Large intestine (tissue), 3 donors: ENCODE measurements around the gene CPNE4. TPM values are rescaled to one million over a fixed set of nuclear protein-coding genes. Genes with fewer than 3 reads are reported as not detected.

Experiments
- DNase-seq, 2 donors: peaks; one replicate each; pipeline versions ENCODE4 v3.0.0 to v3.0.0-alpha.2; 2013
- H3K27ac ChIP-seq: one replicate; pipeline ENCODE4 v1.5.1; 2013; ENCODE audit warnings: low read length
- H3K27me3 ChIP-seq: 2 replicates; pipeline ENCODE4 v1.6.1; 2013; ENCODE audit warnings: low read length; ENCODE audit not compliant: control insufficient read depth, insufficient read depth
- H3K36me3 ChIP-seq: 2 replicates; pipeline ENCODE4 v1.6.1; 2013; ENCODE audit warnings: low read length; ENCODE audit not compliant: control insufficient read depth, insufficient read depth
- H3K4me1 ChIP-seq: one replicate; pipeline ENCODE4 v1.6.1; 2013; ENCODE audit warnings: low read length; ENCODE audit not compliant: control insufficient read depth, insufficient read depth
- H3K4me3 ChIP-seq: one replicate; pipeline ENCODE4 v1.5.1; 2013; ENCODE audit warnings: low read length
- H3K9me3 ChIP-seq: one replicate; pipeline ENCODE4 v1.6.1; 2013; ENCODE audit warnings: mild to moderate bottlenecking, low read depth, low read length, moderate library complexity; ENCODE audit not compliant: control insufficient read depth
- whole genome bisulfite sequencing: methylation state at CpG from one replicate; pipeline ENCODE4 v1.1.5; 2013; ENCODE audit warnings: low lambda C conversion rate; ENCODE audit not compliant: insufficient coverage; 5-methylcytosine and 5-hydroxymethylcytosine counted together
- polyA plus RNA-seq: library from polyadenylated mRNA; unstranded; fragments of 120-200 nt; gene quantifications from one replicate; pipeline ENCODE4 v1.2.1, GENCODE V29; 2013

CPNE4 gene
- polyA plus RNA-seq, 1 donor, result 2.9 TPM

- H3K27ac ChIP-seq, result no peak overlapping the region
- H3K4me1 ChIP-seq, result no peaks in the 10 kb centered on the region
- H3K27me3 ChIP-seq, result no peaks in the 10 kb centered on the region
- no peak overlapping the region for H3K4me3 ChIP-seq
- H3K9me3 ChIP-seq, result no peaks in the 10 kb centered on the region
- no peak for DNase-seq
- H3K36me3 ChIP-seq, result no peaks in the 10 kb centered on the region
- WGBS, result 89% methylated on average over 3 of the region's 3 CpGs
These were observed 17.7 kb downstream of the CPNE4 start for GRCh38 chr3:132017137-132017536.

GRCh38 chr3:132016061-132017041 is 18.5 kb downstream of the CPNE4 start:
- H3K27me3 ChIP-seq, result no peaks in the 10 kb centered on the region
- no peaks in the 10 kb centered on the region for H3K9me3 ChIP-seq
- no peaks in the 10 kb centered on the region for H3K36me3 ChIP-seq
- no peak overlapping the region for H3K4me3 ChIP-seq
- no peak overlapping the region for H3K27ac ChIP-seq
- H3K4me1 ChIP-seq, result no peaks in the 10 kb centered on the region
- WGBS, result 92% methylated on average over 2 of the region's 7 CpGs
- no peak for DNase-seq

- WGBS, result no CpG with 5 or more reads among the region's 3 CpGs
- Histone ChIP-seq H3K27ac (no peak overlapping the region), H3K36me3 (no peaks in the 10 kb centered on the region), H3K4me1 (no peaks in the 10 kb centered on the region), H3K9me3 (no peaks in the 10 kb centered on the region), H3K4me3 (no peak overlapping the region), H3K27me3 (peaks cover 3% of the 10 kb centered on the region)
- no peak for DNase-seq
These were observed 20.7 kb downstream of the CPNE4 start for GRCh38 chr3:132014105-132014504.

- no peaks in the 10 kb centered on the region for H3K4me1 ChIP-seq
- no peaks in the 10 kb centered on the region for H3K9me3 ChIP-seq
- no peak for DNase-seq
These were observed 25.6 kb downstream of the CPNE4 start for GRCh38 chr3:132009241-132009640.

GRCh38 chr3:132008837-132009236 is 26.0 kb downstream of the CPNE4 start:
- WGBS, result no CpG with 5 or more reads among the region's 2 CpGs

More at GRCh38 chr3:132009241-132009640, 25.6 kb downstream of the CPNE4 start:
- H3K36me3 ChIP-seq, result no peaks in the 10 kb centered on the region
- H3K27ac ChIP-seq, result no peak overlapping the region
- H3K27me3 ChIP-seq, result peaks cover 3% of the 10 kb centered on the region
- no peak overlapping the region for H3K4me3 ChIP-seq

GRCh38 chr3:132007617-132008016 is 27.2 kb downstream of the CPNE4 start:
- Histone ChIP-seq H3K27ac (no peak overlapping the region), H3K36me3 (no peaks in the 10 kb centered on the region), H3K4me1 (no peaks in the 10 kb centered on the region), H3K9me3 (no peaks in the 10 kb centered on the region), H3K27me3 (peaks cover 3% of the 10 kb centered on the region), H3K4me3 (no peak overlapping the region)
- WGBS, result no CpG with 5 or more reads among the region's 1 CpG
- no peak for DNase-seq

More at GRCh38 chr3:132008837-132009236, 26.0 kb downstream of the CPNE4 start:
- no peaks in the 10 kb centered on the region for H3K9me3 ChIP-seq
- H3K27ac ChIP-seq, result no peak overlapping the region
- peaks cover 3% of the 10 kb centered on the region for H3K27me3 ChIP-seq
- no peak for DNase-seq
- no peaks in the 10 kb centered on the region for H3K36me3 ChIP-seq
- H3K4me3 ChIP-seq, result no peak overlapping the region
- no peaks in the 10 kb centered on the region for H3K4me1 ChIP-seq

- Histone ChIP-seq H3K4me3 (no peak overlapping the region), H3K27ac (no peak overlapping the region), H3K36me3 (no peaks in the 10 kb centered on the region), H3K27me3 (peaks cover 3% of the 10 kb centered on the region), H3K4me1 (no peaks in the 10 kb centered on the region), H3K9me3 (no peaks in the 10 kb centered on the region)
- peak in 1 of 2 donors; percentile 15 for DNase-seq
- 0% methylated on average over 1 of the region's 3 CpGs for WGBS
These were observed 28.1 kb downstream of the CPNE4 start for GRCh38 chr3:132006605-132007204.

- H3K27me3 ChIP-seq, result no peaks in the 10 kb centered on the region
- H3K36me3 ChIP-seq, result no peaks in the 10 kb centered on the region
- 70% methylated on average over 2 of the region's 2 CpGs for WGBS
- H3K27ac ChIP-seq, result no peak overlapping the region
- H3K4me1 ChIP-seq, result no peaks in the 10 kb centered on the region
- H3K4me3 ChIP-seq, result no peak overlapping the region
- no peaks in the 10 kb centered on the region for H3K9me3 ChIP-seq
- no peak for DNase-seq
These were observed 30.2 kb downstream of the CPNE4 start for GRCh38 chr3:132004571-132004970.

- H3K9me3 ChIP-seq, result no peaks in the 10 kb centered on the region
- H3K4me3 ChIP-seq, result no peak overlapping the region
- WGBS, result no CpG with 5 or more reads among the region's 1 CpG
These were observed 31.1 kb downstream of the CPNE4 start for GRCh38 chr3:132003685-132004084.

GRCh38 chr3:132001999-132002398 is 32.8 kb downstream of the CPNE4 start:
- H3K36me3 ChIP-seq, result no peaks in the 10 kb centered on the region
- no peaks in the 10 kb centered on the region for H3K4me1 ChIP-seq
- no peak overlapping the region for H3K27ac ChIP-seq
- H3K9me3 ChIP-seq, result no peaks in the 10 kb centered on the region
- peak; percentile 19 to 70 for DNase-seq
- no peaks in the 10 kb centered on the region for H3K27me3 ChIP-seq
- no CpG with 5 or more reads among the region's 2 CpGs for WGBS
- H3K4me3 ChIP-seq, result no peak overlapping the region

More at GRCh38 chr3:132003685-132004084, 31.1 kb downstream of the CPNE4 start:
- no peaks in the 10 kb centered on the region for H3K27me3 ChIP-seq
- no peak for DNase-seq
- no peak overlapping the region for H3K27ac ChIP-seq
- no peaks in the 10 kb centered on the region for H3K36me3 ChIP-seq
- H3K4me1 ChIP-seq, result no peaks in the 10 kb centered on the region
